Esophagus muscularis mucosa (tissue), 4 donors: Measurements from ENCODE around the gene PLIN4. TPM values are rescaled to one million over a fixed set of nuclear protein-coding genes. Genes with fewer than 3 reads are reported as not detected.

ENCODE experiments used
- DNase-seq: peaks from one replicate; pipeline ENCODE4 v3.0.0-alpha.2; 2017; ENCODE audit errors: extremely low spot score
- H3K27ac ChIP-seq, 4 donors: fragments of 200-600 bp; sonication (generic); replicated peaks in 1 of 4; 1 replicate in 3 of 4; 2 replicates in 1 of 4; pipeline ENCODE4 v1.5.1; 2016 to 2019; ENCODE audit warnings: mild to moderate bottlenecking in 1 of 4
- H3K27me3 ChIP-seq, 4 donors: fragments of 200-600 bp; sonication (generic); one replicate each; pipeline versions ENCODE4 v1.5.1 to v1.6.0; 2016 to 2019
- H3K36me3 ChIP-seq, 4 donors: fragments of 200-600 bp; sonication (generic); one replicate each; pipeline ENCODE4 v1.5.1; 2016 to 2019
- H3K4me1 ChIP-seq, 4 donors: fragments of 200-600 bp; sonication (generic); one replicate each; pipeline ENCODE4 v1.5.1; 2016 to 2019
- H3K4me3 ChIP-seq, 4 donors: fragments of 200-600 bp; sonication (generic); 1 replicate in 2 of 4; 2 replicates in 2 of 4; pipeline ENCODE4 v1.5.1; 2016 to 2019; ENCODE audit warnings: mild to moderate bottlenecking in 4 of 4, moderate library complexity in 1 of 4
- H3K9me3 ChIP-seq, 4 donors: fragments of 200-600 bp; sonication (generic); 1 replicate in 3 of 4; 2 replicates in 1 of 4; pipeline ENCODE4 v1.5.1; 2016 to 2019
- CTCF ChIP-seq, 3 experiments: fragments of 200-600 bp in 2 of 3; fragments of 450-650 bp in 1 of 3; sonication (generic) in 2 of 3; IDR thresholded peaks; one replicate each; pipeline ENCODE4 v1.5.1; 2017 to 2019; ENCODE audit warnings: antibody characterized with exemption in 3 of 3, mild to moderate bottlenecking in 2 of 3, moderate library complexity in 1 of 3
- EP300 ChIP-seq: sonication (generic); formaldehyde crosslinking; IDR thresholded peaks from one replicate; pipeline ENCODE4 v1.6.1; 2017; ENCODE audit warnings: antibody characterized with exemption
- POLR2A ChIP-seq: fragments of 450-650 bp; IDR thresholded peaks from one replicate; pipeline ENCODE4 v1.6.1; 2017; ENCODE audit warnings: antibody characterized with exemption, moderate library complexity, mild to moderate bottlenecking, low read depth
- POLR2AphosphoS5 ChIP-seq, 2 donors: sonication (generic); formaldehyde crosslinking; IDR thresholded peaks; one replicate each; pipeline ENCODE4 v1.6.1; 2017; ENCODE audit warnings: antibody characterized with exemption in 2 of 2
- WGBS: methylation state at CpG from one replicate; pipeline ENCODE4 v1.1.5; 2018; 5-methylcytosine and 5-hydroxymethylcytosine counted together
- intact Hi-C: fragments of 100-400 bp; cut with DNase I; formaldehyde crosslinking; loops from one replicate; pipeline ENCODE4 v1.15.1; 2023
- total RNA-seq, 4 donors: library from RNA; depleted of rRNA; stranded (reverse); fragments of >200 nt; gene quantifications; one replicate each; pipeline versions ENCODE4 v1.1.0 to v1.2.1, GENCODE V29; 2016

Gene PLIN4
- total RNA-seq, 4 donors from 2014 or later = 45.7 to 134 (median 91.1) TPM

GRCh38 chr19:4507150-4507452 is 11.2 kb downstream of the PLIN4 start:
- Histone ChIP-seq H3K4me3 (no peak overlapping the region), H3K4me1 (peaks cover 4 to 85% (median 42%) of the 10 kb centered on the region in 4 donors), H3K36me3 (peaks cover 19 to 80% (median 69%) of the 10 kb centered on the region in 4 donors), H3K27ac (peak overlapping the region; percentile 35 to 51 (median 46)), H3K27me3 (no peaks in the 10 kb centered on the region), H3K9me3 (no peaks in the 10 kb centered on the region)
- intact Hi-C loops = no loop called here
- WGBS = 84% methylated on average over 8 of the region's 12 CpGs
- no peak for DNase-seq
- TF ChIP-seq CTCF (IDR thresholded peaks at IDR 0.05) (no peak), EP300 (no peak), POLR2AphosphoS5 (IDR thresholded peaks at IDR 0.05) (no peak), POLR2A (no peak)

GRCh38 chr19:4506449-4507149 is 11.7 kb downstream of the PLIN4 start:
- no peak for DNase-seq
- intact Hi-C loops = no loop called here
- Histone ChIP-seq H3K9me3 (no peaks in the 10 kb centered on the region), H3K4me3 (no peak overlapping the region), H3K36me3 (peaks cover 23 to 81% (median 72%) of the 10 kb centered on the region in 4 donors), H3K27ac (peak overlapping the region; percentile 35 to 51 (median 46)), H3K27me3 (no peaks in the 10 kb centered on the region), H3K4me1 (peaks cover 4 to 90% (median 44%) of the 10 kb centered on the region in 4 donors)
- TF ChIP-seq CTCF (IDR thresholded peaks at IDR 0.05) (no peak), EP300 (no peak), POLR2AphosphoS5 (IDR thresholded peaks at IDR 0.05) (no peak), POLR2A (no peak)
- WGBS = 86% methylated on average over 9 of the region's 17 CpGs

- no peak for DNase-seq
- TF ChIP-seq CTCF (IDR thresholded peaks at IDR 0.05) (no peak), POLR2AphosphoS5 (IDR thresholded peaks at IDR 0.05) (no peak), POLR2A (no peak), EP300 (no peak)
- Histone ChIP-seq H3K27ac (peak overlapping the region in 3 of 4 donors; percentile 45 to 51 (median 48)), H3K36me3 (peaks cover 30 to 86% (median 80%) of the 10 kb centered on the region in 4 donors), H3K4me3 (no peak overlapping the region), H3K9me3 (no peaks in the 10 kb centered on the region), H3K4me1 (peaks cover 4 to 85% (median 44%) of the 10 kb centered on the region in 4 donors), H3K27me3 (no peaks in the 10 kb centered on the region)
- 94% methylated on average over 34 of the region's 34 CpGs for WGBS
- intact Hi-C loops = no loop called here
These were observed 12.5 kb downstream of the PLIN4 start for GRCh38 chr19:4505570-4506448.

GRCh38 chr19:4504891-4505569 is 13.3 kb downstream of the PLIN4 start:
- H3K27ac ChIP-seq = peak overlapping the region in 2 of 4 donors; percentile 45 to 53
- no peak for TF ChIP-seq POLR2A
- no peak for TF ChIP-seq CTCF (IDR thresholded peaks at IDR 0.05)
- no peak for TF ChIP-seq POLR2AphosphoS5 (IDR thresholded peaks at IDR 0.05)
- no peak for TF ChIP-seq EP300
- intact Hi-C loops = no loop called here
- no peaks in the 10 kb centered on the region for H3K27me3 ChIP-seq
- H3K36me3 ChIP-seq = peaks cover 30 to 87% (median 83%) of the 10 kb centered on the region in 4 donors
- H3K4me3 ChIP-seq = no peak overlapping the region
- no peak for DNase-seq
- WGBS = 71% methylated on average over 15 of the region's 15 CpGs
- peaks cover 4 to 79% (median 41%) of the 10 kb centered on the region in 4 donors for H3K4me1 ChIP-seq
- H3K9me3 ChIP-seq = no peaks in the 10 kb centered on the region
